GF-D8 (cell line): ENCODE data around the gene SALL1.

Experiments
- DNase-seq: peaks from one replicate; lab custom pipeline; 2025; lab: John Stamatoyannopoulos, UW

The SALL1 gene

DNA sequence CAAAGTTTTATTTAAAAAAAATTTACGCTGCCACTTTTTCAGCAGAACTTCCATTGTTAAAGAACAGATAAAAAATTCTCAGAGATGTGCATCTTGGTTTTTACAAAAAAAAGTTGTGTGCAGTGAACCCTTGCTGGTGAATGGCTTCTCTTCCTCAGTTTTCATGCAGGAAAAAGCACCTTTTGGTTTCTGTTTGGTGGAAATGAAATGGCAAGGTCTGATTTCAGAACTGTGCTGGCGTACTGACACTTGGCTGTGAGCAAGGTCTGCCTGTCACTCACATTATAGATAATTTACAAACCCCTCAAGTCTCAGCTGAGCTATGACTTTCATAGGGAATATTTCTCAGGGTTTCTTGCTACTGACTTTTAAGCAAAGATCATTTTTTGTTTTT is 5.7 kb upstream of the SALL1 start:
- DNase-seq, result no peak

DNA sequence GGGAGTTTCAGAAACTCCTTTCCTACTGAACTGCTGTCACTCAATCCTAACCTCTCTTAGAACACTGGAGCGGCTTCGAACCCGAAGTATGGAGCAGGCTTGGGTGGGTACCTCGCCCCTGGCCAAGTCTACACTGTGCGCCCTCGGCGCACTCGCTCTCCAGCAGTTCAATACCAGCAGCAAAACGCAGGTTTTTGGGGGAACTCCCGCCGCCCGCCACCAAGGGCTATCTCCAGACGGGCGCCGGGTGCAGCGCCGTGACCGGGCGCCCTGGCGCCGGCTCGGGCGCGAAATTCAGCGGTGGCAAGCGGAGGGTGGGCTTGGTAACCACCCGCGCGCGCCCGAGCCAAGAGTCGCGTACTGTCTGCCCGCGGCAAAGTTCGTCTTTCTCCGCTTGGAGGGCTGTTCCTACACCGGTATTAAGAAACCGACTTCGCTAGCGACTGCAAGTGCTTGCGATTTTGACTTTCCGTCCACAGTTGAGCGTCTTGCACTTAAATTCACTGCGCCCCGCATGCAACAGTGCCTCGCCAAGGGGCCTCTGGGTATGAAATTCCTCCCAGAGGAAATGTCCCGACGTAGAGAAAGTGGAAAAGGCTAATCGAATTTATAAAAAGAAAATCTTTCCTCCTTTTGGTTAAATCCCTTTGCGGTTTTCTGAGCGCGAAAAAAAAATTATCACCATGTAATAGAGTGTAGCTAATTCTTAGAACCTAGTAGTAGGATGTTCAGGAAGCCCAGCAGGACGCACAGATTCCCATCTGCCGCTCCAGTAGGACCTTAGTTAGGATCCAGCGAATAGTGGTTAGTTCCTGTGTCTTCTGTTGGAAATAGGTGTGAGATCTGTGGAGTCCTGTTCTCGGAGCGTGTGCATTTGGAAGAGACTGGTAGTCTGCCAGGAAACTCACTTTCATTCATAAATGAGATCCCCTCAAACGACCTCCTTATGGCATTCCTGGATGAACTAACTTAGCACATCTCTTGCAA is 5.0 kb upstream of the SALL1 start:
- no peak for DNase-seq

DNA sequence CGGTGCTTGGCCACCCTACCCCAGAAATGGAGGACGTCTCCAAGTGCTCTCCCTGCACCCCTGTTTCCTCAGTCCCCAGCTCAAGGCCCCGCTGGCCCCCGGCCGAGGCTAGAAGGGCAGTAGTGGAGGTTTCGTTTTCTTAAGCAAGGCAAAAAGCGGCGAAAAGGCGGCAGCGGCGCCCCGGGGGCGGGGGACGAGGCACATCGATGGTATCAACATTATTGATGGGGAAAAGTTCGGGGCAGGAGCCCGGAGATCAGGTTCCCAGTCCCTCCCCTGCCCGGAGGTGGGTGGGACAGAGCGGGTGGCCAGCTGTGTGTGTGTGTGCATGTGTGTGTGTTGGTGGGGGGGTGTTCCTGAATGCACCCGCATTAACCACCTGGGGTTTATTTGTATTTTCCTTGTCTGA is 4.1 kb upstream of the SALL1 start:
- no peak for DNase-seq

DNA sequence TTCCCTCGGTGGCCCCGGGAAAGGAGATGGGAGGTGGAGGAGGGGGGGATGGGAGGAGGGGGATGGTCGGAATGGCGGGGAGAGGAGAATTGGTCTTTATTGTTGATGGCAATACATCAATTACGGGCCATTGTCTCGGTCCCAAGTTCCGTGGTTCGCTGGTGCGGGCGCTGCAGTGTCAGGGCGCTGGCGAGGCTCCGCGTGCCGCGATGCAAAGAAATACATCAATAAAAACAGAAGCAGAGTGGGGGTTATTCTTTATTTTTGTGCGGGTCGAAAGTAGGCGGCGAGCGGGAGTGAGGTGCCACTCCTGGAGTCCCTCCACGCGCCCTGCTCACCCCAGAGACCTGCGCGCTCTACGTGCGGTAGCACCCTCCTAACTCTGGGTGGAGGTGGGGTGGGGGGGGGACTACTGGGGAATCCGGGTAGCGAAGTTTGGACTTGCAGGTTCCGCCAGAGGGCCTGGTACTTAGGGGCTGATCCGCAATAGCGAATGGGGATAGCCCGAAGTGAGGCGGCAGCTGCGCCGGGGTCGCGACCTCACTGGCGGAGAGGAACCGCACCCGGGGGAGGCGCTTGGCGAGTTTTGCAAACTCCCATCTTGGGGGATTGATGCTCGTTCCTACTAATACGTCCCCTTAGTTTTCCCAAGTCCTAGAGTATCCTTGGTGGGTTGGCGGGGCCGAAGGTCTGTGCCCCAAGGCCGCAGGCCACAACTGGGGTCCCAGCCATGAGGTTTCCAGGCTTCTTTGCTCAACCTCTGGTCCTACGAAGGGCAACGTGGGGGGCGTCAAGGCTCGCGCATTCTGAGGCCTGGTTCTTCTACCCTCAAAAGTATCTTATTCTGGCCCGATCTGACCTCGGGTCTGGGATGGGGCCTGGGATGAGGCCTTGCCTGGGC is 3.5 kb upstream of the SALL1 start:
- no peak for DNase-seq

DNA sequence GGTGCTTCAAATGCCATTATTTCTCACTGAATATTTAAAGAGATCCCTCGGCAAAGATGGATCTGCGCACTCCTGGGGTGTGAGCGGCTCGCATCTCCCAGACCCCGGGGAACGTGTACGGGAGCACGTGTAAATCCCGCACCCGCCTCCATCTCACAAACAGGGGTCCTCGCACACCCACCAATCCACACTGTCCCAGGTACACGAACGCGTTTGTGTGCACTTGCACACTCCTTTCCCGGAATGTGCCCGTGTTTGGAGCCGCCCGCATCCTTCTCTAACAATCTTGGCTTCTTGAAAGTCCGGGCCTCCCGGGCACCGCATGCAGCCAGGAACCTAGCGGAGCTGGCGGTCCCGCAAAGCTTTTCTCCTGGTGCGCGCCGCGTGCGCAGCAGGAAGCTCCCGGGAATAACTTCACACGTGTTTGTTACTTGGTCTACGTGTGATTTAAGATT is 2.5 kb upstream of the SALL1 start:
- no peak for DNase-seq

GRCh38 chr16:51152691-51153576 is 1.9 kb upstream of the SALL1 start:
- DNase-seq, result no peak

GRCh38 chr16:51151961-51152663 is 1.0 kb upstream of the SALL1 start:
- DNase-seq, result no peak

GRCh38 chr16:51151435-51151960 is 428 bp upstream of the SALL1 start:
- DNase-seq, result no peak

DNA sequence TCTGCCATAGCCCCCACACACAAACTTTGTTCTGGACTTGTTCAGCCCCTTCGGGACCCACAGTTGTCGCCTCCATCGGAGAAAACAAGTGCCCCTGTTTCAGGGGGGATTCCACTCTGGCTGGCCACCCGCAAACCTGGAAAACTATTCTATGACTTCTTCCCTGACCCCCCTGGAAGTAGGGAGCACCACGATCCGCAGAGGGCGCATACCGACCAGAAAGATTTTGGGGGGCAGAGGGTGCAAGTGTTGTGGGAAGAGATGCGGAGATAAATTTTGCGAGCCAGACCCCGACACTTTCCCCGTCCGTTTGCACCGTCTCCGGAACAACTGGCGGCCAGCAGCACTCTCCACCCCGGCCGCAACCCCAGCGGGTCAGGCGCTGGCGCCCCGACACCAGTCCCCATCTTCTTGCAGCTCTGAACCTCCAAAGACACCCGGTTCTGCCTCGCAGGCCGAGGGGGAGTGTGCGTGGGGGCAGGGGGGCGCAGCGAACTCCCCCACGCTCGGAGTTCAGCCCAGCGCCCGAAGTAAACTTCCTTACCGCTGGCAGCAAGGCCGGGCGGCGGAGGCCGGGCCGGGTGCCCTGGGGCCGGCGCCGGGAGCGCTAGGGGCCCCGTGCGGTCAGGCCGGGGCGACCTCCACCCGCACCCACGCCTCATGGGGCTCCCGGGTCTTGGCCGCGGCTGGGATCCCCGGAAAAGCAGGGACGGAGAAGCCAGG is 744 bp downstream of the SALL1 start:
- no peak for DNase-seq

DNA sequence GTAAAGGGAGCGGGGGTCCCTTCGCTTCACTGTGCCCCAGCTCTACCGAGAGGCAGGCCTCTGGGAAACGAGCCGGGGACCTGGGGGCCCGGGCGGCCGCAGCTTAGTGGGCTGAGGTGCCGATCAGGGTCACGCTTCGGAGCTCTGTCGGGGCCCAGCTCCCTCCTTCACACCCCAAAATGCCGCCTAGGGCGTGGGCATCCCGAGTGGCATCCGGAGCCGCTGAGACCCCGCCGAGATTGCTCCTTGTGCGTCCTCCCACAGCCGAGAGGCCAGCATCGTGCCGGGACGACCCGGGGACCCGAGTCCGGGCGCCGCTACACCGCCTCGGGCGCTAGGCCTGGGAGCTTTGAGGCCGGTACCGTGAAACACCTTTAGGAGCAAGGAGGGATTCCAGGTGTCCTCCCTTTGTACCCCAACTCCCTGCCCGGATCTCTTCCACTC is 1.3 kb downstream of the SALL1 start:
- DNase-seq, result no peak

DNA sequence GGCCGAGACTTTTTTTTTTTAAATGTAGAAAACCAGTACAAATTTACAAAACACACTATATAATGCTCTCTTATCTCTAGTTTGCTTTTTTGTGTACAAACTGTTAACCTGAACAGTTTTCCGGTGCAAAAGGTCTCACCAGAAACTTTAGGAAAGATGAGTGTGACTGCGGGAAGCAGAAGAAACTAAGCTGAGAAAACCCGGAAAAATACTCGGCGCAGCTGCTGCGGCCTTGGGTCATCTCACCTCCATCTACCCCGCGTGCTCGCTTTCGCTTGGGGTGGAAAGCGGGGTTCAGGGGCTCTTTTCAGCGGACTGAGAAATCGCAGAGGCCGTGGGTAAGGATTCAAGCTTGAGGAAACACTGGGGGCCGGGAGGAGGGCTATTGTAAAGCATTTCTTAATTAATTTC is 1.8 kb downstream of the SALL1 start:
- no peak for DNase-seq

DNA sequence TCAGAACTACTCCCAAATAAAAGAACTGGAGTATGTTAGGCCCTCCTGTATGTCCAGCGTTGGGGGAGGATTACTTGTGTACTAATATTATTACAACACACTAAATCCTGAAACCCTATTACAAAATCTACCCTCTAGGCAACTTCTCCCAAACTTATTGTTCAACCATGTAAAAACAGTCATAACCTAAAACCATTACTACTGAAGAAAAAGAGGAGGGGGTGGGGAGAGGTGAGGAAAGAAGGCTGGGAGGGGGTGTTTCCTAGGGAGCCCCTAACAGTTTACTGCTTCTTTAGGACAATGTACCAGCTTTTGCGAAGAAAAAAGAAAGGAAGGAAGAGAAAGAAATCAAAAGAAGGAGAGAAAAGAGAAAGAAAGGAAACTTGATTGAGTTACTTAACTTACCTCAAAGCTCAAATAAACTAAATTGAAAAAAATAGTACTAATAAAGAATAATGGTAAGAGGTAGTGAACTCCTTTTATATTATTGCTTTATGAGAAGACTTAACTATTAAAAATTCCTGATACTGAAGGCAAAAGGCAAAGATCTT is 2.3 kb downstream of the SALL1 start:
- no peak for DNase-seq

GRCh38 chr16:51147776-51148677 is 3.0 kb downstream of the SALL1 start:
- DNase-seq, result no peak

GRCh38 chr16:51146256-51146924 is 4.7 kb downstream of the SALL1 start:
- no peak for DNase-seq

DNA sequence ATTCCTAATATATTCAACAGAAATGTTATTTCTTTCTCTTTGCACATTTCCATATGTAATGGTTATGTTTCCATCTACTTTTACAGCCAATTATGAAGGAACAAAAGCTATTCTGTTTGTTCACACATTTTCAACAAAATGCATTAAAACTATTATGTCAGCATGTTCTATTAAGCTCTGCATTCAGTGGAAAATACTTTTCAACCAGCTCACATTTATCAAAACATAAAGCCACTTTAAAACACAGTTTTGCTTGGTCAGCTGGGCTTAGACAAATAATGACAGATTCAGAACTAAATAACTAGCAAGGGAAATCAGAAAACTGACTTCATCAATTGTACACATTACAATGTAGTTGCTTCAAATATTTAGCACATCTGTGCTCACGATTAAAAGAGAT is 6.9 kb downstream of the SALL1 start:
- no peak for DNase-seq

- no peak for DNase-seq
Measured at GRCh38 chr16:51143196-51143977, 7.7 kb downstream of the SALL1 start.

- DNase-seq, result no peak
Measured at GRCh38 chr16:51141541-51141940, 9.5 kb downstream of the SALL1 start.
